ENCODE measurements around the gene TTR. TPM values are rescaled to one million over a fixed set of nuclear protein-coding genes. Genes with fewer than 3 reads are reported as not detected.

Gene TTR
- 4.5 and 5.7 TPM in 2 replicates for polyA plus RNA-seq (2013)

- peak; percentile 51 to 70 for DNase-seq
- Histone ChIP-seq H3K27me3 (ENCODE audit: insufficient read depth, low read length) (no peaks in the 10 kb centered on the region), H3K18ac (ENCODE audit: low read length) (no peak within 1 kb of the TSS), H3K4me3 (ENCODE audit: low read depth, low read length) (no peak within 1 kb of the TSS), H3K4me2 (ENCODE audit: low read length) (no peak within 1 kb of the TSS), H4K12ac (ENCODE audit: low read depth, low read length) (no peak within 1 kb of the TSS), H3K36me3 (ENCODE audit: control insufficient read depth in 1 of 2, insufficient read depth in 2 of 2, low read length in 2 of 2) (no peaks in the 10 kb centered on the region), H3K27ac (ENCODE audit: low read depth, low read length) (no peak within 1 kb of the TSS), H3K79me2 (ENCODE audit: control insufficient read depth, insufficient read depth, low read length, poor library complexity) (no peaks in the 10 kb centered on the region), H3K9ac (ENCODE audit: low read length) (no peak within 1 kb of the TSS), H2BK5ac (ENCODE audit: low read depth, low read length, poor library complexity) (no peak within 1 kb of the TSS), H4K8ac (ENCODE audit: low read depth, low read length) (no peak within 1 kb of the TSS), H2BK120ac (ENCODE audit: insufficient read depth, low read length, poor library complexity) (no peak within 1 kb of the TSS), H3K79me1 (ENCODE audit: low read length) (peaks cover 4% of the 10 kb centered on the region), H3K9me3 (ENCODE audit: insufficient read depth, low read depth, low read length) (no peaks in the 10 kb centered on the region), H3K4me1 (ENCODE audit: control insufficient read depth in 1 of 2, insufficient read depth in 2 of 2, low read length in 2 of 2) (peaks cover 3 to 6% of the 10 kb centered on the region in 2 experiments), H4K91ac (ENCODE audit: low read depth, low read length) (no peak within 1 kb of the TSS), H2AFZ (ENCODE audit: insufficient read depth, low read length, poor library complexity) (no peak within 1 kb of the TSS), H3K4ac (ENCODE audit: low read depth, low read length) (no peak within 1 kb of the TSS), H2BK12ac (ENCODE audit: low read length) (no peak within 1 kb of the TSS), H3K23ac (ENCODE audit: low read length) (no peak within 1 kb of the TSS), H2AK5ac (ENCODE audit: low read length) (no peak within 1 kb of the TSS), H3K14ac (ENCODE audit: low read length) (no peak within 1 kb of the TSS)
- WGBS (ENCODE audit: extremely low coverage, insufficient coverage, insufficient read length) = no CpG with 5 or more reads among the region's 5 CpGs
These were observed at the start of gene TTR for GRCh38 chr18:31591628-31592027. Gene TTR (plus strand): TSS chr18:31591877. CDS start chr18:31591903, 26 bp downstream.

- Histone ChIP-seq H3K4ac (ENCODE audit: low read depth, low read length) (no peak overlapping the region), H2BK5ac (ENCODE audit: low read depth, low read length, poor library complexity) (no peak overlapping the region)
- WGBS (ENCODE audit: extremely low coverage, insufficient coverage, insufficient read length) = no CpG with 5 or more reads among the region's 2 CpGs
These were observed 45.2 kb upstream of the TTR start for GRCh38 chr18:31546476-31546875.

GRCh38 chr18:31548853-31549252, 42.8 kb upstream of the TTR start:
- H2AK5ac ChIP-seq (ENCODE audit: low read length) = no peak overlapping the region
- H2BK12ac ChIP-seq (ENCODE audit: low read length) = no peak overlapping the region
- no peak overlapping the region for H3K14ac ChIP-seq (ENCODE audit: low read length)
- H3K27me3 ChIP-seq (ENCODE audit: insufficient read depth, low read length) = no peaks in the 10 kb centered on the region
- H3K27ac ChIP-seq (ENCODE audit: low read depth, low read length) = no peak overlapping the region
- H3K4me2 ChIP-seq (ENCODE audit: low read length) = no peak overlapping the region
- no peak overlapping the region for H3K4me3 ChIP-seq (ENCODE audit: low read depth, low read length)
- no peaks in the 10 kb centered on the region for H3K9me3 ChIP-seq (ENCODE audit: insufficient read depth, low read depth, low read length)
- peaks cover 9 to 12% of the 10 kb centered on the region in 2 experiments for H3K36me3 ChIP-seq (ENCODE audit: control insufficient read depth in 1 of 2, insufficient read depth in 2 of 2, low read length in 2 of 2)
- H2BK120ac ChIP-seq (ENCODE audit: insufficient read depth, low read length, poor library complexity) = no peak overlapping the region
- H2AFZ ChIP-seq (ENCODE audit: insufficient read depth, low read length, poor library complexity) = no peak overlapping the region
- H3K18ac ChIP-seq (ENCODE audit: low read length) = no peak overlapping the region
- no peak overlapping the region for H4K91ac ChIP-seq (ENCODE audit: low read depth, low read length)
- WGBS (ENCODE audit: extremely low coverage, insufficient coverage, insufficient read length) = no CpG with 5 or more reads among the region's 2 CpGs
- no peak overlapping the region for H4K8ac ChIP-seq (ENCODE audit: low read depth, low read length)
- no peaks in the 10 kb centered on the region for H3K79me1 ChIP-seq (ENCODE audit: low read length)
- no peak overlapping the region for H3K4ac ChIP-seq (ENCODE audit: low read depth, low read length)
- no peaks in the 10 kb centered on the region for H3K79me2 ChIP-seq (ENCODE audit: control insufficient read depth, insufficient read depth, low read length, poor library complexity)
- DNase-seq = no peak
- H3K9ac ChIP-seq (ENCODE audit: low read length) = no peak overlapping the region
- no peaks in the 10 kb centered on the region for H3K4me1 ChIP-seq (ENCODE audit: control insufficient read depth in 1 of 2, insufficient read depth in 2 of 2, low read length in 2 of 2)
- H3K23ac ChIP-seq (ENCODE audit: low read length) = no peak overlapping the region
- no peak overlapping the region for H2BK5ac ChIP-seq (ENCODE audit: low read depth, low read length, poor library complexity)
- H4K12ac ChIP-seq (ENCODE audit: low read depth, low read length) = no peak overlapping the region

More at GRCh38 chr18:31546476-31546875, 45.2 kb upstream of the TTR start:
- Histone ChIP-seq H3K9me3 (ENCODE audit: insufficient read depth, low read depth, low read length) (no peaks in the 10 kb centered on the region), H2AFZ (ENCODE audit: insufficient read depth, low read length, poor library complexity) (no peak overlapping the region), H2BK12ac (ENCODE audit: low read length) (no peak overlapping the region), H3K4me1 (ENCODE audit: control insufficient read depth in 1 of 2, insufficient read depth in 2 of 2, low read length in 2 of 2) (no peaks in the 10 kb centered on the region), H4K12ac (ENCODE audit: low read depth, low read length) (no peak overlapping the region), H3K4me3 (ENCODE audit: low read depth, low read length) (no peak overlapping the region), H3K27me3 (ENCODE audit: insufficient read depth, low read length) (no peaks in the 10 kb centered on the region), H3K79me2 (ENCODE audit: control insufficient read depth, insufficient read depth, low read length, poor library complexity) (no peaks in the 10 kb centered on the region), H2BK120ac (ENCODE audit: insufficient read depth, low read length, poor library complexity) (no peak overlapping the region), H2AK5ac (ENCODE audit: low read length) (no peak overlapping the region), H3K23ac (ENCODE audit: low read length) (no peak overlapping the region), H4K8ac (ENCODE audit: low read depth, low read length) (no peak overlapping the region), H3K14ac (ENCODE audit: low read length) (no peak overlapping the region), H3K9ac (ENCODE audit: low read length) (no peak overlapping the region), H3K79me1 (ENCODE audit: low read length) (no peaks in the 10 kb centered on the region), H4K91ac (ENCODE audit: low read depth, low read length) (no peak overlapping the region), H3K18ac (ENCODE audit: low read length) (no peak overlapping the region), H3K36me3 (ENCODE audit: control insufficient read depth in 1 of 2, insufficient read depth in 2 of 2, low read length in 2 of 2) (peaks cover 17 to 27% of the 10 kb centered on the region in 2 experiments), H3K4me2 (ENCODE audit: low read length) (no peak overlapping the region), H3K27ac (ENCODE audit: low read depth, low read length) (no peak overlapping the region)
- no peak for DNase-seq

- no peaks in the 10 kb centered on the region for H3K9me3 ChIP-seq (ENCODE audit: insufficient read depth, low read depth, low read length)
- H3K79me2 ChIP-seq (ENCODE audit: control insufficient read depth, insufficient read depth, low read length, poor library complexity) = no peaks in the 10 kb centered on the region
- H3K27me3 ChIP-seq (ENCODE audit: insufficient read depth, low read length) = no peaks in the 10 kb centered on the region
- H2AK5ac ChIP-seq (ENCODE audit: low read length) = no peak overlapping the region
- H3K23ac ChIP-seq (ENCODE audit: low read length) = no peak overlapping the region
- DNase-seq = no peak
- H3K4me1 ChIP-seq (ENCODE audit: control insufficient read depth in 1 of 2, insufficient read depth in 2 of 2, low read length in 2 of 2) = no peaks in the 10 kb centered on the region
- H2BK5ac ChIP-seq (ENCODE audit: low read depth, low read length, poor library complexity) = no peak overlapping the region
- no peak overlapping the region for H4K12ac ChIP-seq (ENCODE audit: low read depth, low read length)
- no peak overlapping the region for H4K8ac ChIP-seq (ENCODE audit: low read depth, low read length)
- H3K14ac ChIP-seq (ENCODE audit: low read length) = no peak overlapping the region
- no peak overlapping the region for H3K27ac ChIP-seq (ENCODE audit: low read depth, low read length)
- no peak overlapping the region for H3K18ac ChIP-seq (ENCODE audit: low read length)
- no peak overlapping the region for H3K4me3 ChIP-seq (ENCODE audit: low read depth, low read length)
- no peak overlapping the region for H2BK120ac ChIP-seq (ENCODE audit: insufficient read depth, low read length, poor library complexity)
- no CpG with 5 or more reads among the region's 4 CpGs for WGBS (ENCODE audit: extremely low coverage, insufficient coverage, insufficient read length)
- peaks cover 9 to 12% of the 10 kb centered on the region in 2 experiments for H3K36me3 ChIP-seq (ENCODE audit: control insufficient read depth in 1 of 2, insufficient read depth in 2 of 2, low read length in 2 of 2)
- H4K91ac ChIP-seq (ENCODE audit: low read depth, low read length) = no peak overlapping the region
- no peak overlapping the region for H3K4me2 ChIP-seq (ENCODE audit: low read length)
- no peak overlapping the region for H2BK12ac ChIP-seq (ENCODE audit: low read length)
- H2AFZ ChIP-seq (ENCODE audit: insufficient read depth, low read length, poor library complexity) = no peak overlapping the region
- H3K4ac ChIP-seq (ENCODE audit: low read depth, low read length) = no peak overlapping the region
- H3K9ac ChIP-seq (ENCODE audit: low read length) = no peak overlapping the region
- no peaks in the 10 kb centered on the region for H3K79me1 ChIP-seq (ENCODE audit: low read length)
These were observed 42.3 kb upstream of the TTR start for GRCh38 chr18:31549416-31549815.
